Stimulated activated CD4-positive, alpha-beta T cell treated with anti-CD3 and anti-CD28 coated beads, Interleukin-1b, Interleukin-23, amount 100 ng/mL, for 1 hour (primary cell): ENCODE results near the gene PTTG1IP.

Source experiments
- DNase-seq, 2 donors: peaks; one replicate each; pipeline ENCODE4 v3.0.0-alpha.2; 2020; ENCODE audit warnings: low read depth in 2 of 2

Gene PTTG1IP

GRCh38 chr21:44909719-44910118 is 36.2 kb upstream of the PTTG1IP start:
- DNase-seq: no peak

- DNase-seq: no peak
Observed at GRCh38 chr21:44908908-44909307, 35.4 kb upstream of the PTTG1IP start.

- no peak for DNase-seq
Observed at GRCh38 chr21:44907966-44908895, 34.7 kb upstream of the PTTG1IP start.

- no peak for DNase-seq
Observed at GRCh38 chr21:44907225-44907965, 33.9 kb upstream of the PTTG1IP start.

- no peak for DNase-seq
Observed at GRCh38 chr21:44905728-44906090, 32.2 kb upstream of the PTTG1IP start.

GRCh38 chr21:44905016-44905727 is 31.7 kb upstream of the PTTG1IP start:
- no peak for DNase-seq

- DNase-seq: no peak
Observed at GRCh38 chr21:44904141-44904923, 30.8 kb upstream of the PTTG1IP start.

- DNase-seq: no peak
Observed at GRCh38 chr21:44903689-44904088, 30.2 kb upstream of the PTTG1IP start.

- DNase-seq: no peak
Observed at GRCh38 chr21:44903050-44903685, 29.7 kb upstream of the PTTG1IP start.

- no peak for DNase-seq
Observed at GRCh38 chr21:44902268-44903049, 29.0 kb upstream of the PTTG1IP start.

GRCh38 chr21:44901391-44902074 is 28.0 kb upstream of the PTTG1IP start:
- no peak for DNase-seq

GRCh38 chr21:44900559-44901251 is 27.2 kb upstream of the PTTG1IP start:
- no peak for DNase-seq

- no peak for DNase-seq
Observed at GRCh38 chr21:44899768-44900558, 26.5 kb upstream of the PTTG1IP start.

GRCh38 chr21:44898851-44899767 is 25.6 kb upstream of the PTTG1IP start:
- no peak for DNase-seq

GRCh38 chr21:44898011-44898488 is 24.6 kb upstream of the PTTG1IP start:
- no peak for DNase-seq

- no peak for DNase-seq
Observed at GRCh38 chr21:44897326-44898010, 24.0 kb upstream of the PTTG1IP start.
